Neural crest cell (in vitro differentiated cells): ENCODE results near the gene TFE3. TPM values are rescaled to one million over a fixed set of nuclear protein-coding genes. Genes with fewer than 3 reads are reported as not detected.

Source experiments
- DNase-seq: peaks from one replicate; pipeline ENCODE4 v3.0.0; 2021; ENCODE audit warnings: low read depth, mixed read lengths, low spot score
- H3K27ac Mint-ChIP-seq: one replicate; pipeline ENCODE4 v1.8.0; 2021; ENCODE audit warnings: mild to moderate bottlenecking, mixed read lengths; ENCODE audit not compliant: unreplicated experiment
- H3K27me3 Mint-ChIP-seq: 2 replicates; pipeline ENCODE4 v1.8.0; 2021; ENCODE audit warnings: low read depth, mild to moderate bottlenecking, mixed read lengths
- H3K36me3 Mint-ChIP-seq: 2 replicates; pipeline ENCODE4 v1.8.0; 2021; ENCODE audit warnings: low read depth, mild to moderate bottlenecking, mixed read lengths
- H3K4me1 Mint-ChIP-seq: 2 replicates; pipeline ENCODE4 v1.8.0; 2021; ENCODE audit warnings: mixed read lengths
- H3K4me3 Mint-ChIP-seq: one replicate; pipeline ENCODE4 v1.8.0; 2021; ENCODE audit warnings: mild to moderate bottlenecking, mixed read lengths
- H3K9me3 Mint-ChIP-seq: 2 replicates; pipeline ENCODE4 v1.8.0; 2021; ENCODE audit warnings: mixed read lengths
- total RNA-seq: library from RNA; stranded (reverse); gene quantifications from 2 replicates; pipeline ENCODE4 v1.2.1, GENCODE V29; 2021
- TF ChIP-seq, protein P1 (sequence below): fragments of 200-600 bp; sonication (generic); conservative IDR thresholded peaks from 2 replicates; pipeline ENCODE4 v1.5.0; 2021; ENCODE audit warnings: antibody characterized with exemption, mild to moderate bottlenecking

TFE3 gene
- total RNA-seq, 1 donor from 2014 or later = 26.2 TPM

- H3K4me1 Mint-ChIP-seq = peaks cover 23% of the 10 kb centered on the region
- peaks cover 3% of the 10 kb centered on the region for H3K9me3 Mint-ChIP-seq
- peak overlapping the region; percentile 51 for H3K4me3 Mint-ChIP-seq
- no peaks in the 10 kb centered on the region for H3K27me3 Mint-ChIP-seq
- TF ChIP-seq, protein P1, sequence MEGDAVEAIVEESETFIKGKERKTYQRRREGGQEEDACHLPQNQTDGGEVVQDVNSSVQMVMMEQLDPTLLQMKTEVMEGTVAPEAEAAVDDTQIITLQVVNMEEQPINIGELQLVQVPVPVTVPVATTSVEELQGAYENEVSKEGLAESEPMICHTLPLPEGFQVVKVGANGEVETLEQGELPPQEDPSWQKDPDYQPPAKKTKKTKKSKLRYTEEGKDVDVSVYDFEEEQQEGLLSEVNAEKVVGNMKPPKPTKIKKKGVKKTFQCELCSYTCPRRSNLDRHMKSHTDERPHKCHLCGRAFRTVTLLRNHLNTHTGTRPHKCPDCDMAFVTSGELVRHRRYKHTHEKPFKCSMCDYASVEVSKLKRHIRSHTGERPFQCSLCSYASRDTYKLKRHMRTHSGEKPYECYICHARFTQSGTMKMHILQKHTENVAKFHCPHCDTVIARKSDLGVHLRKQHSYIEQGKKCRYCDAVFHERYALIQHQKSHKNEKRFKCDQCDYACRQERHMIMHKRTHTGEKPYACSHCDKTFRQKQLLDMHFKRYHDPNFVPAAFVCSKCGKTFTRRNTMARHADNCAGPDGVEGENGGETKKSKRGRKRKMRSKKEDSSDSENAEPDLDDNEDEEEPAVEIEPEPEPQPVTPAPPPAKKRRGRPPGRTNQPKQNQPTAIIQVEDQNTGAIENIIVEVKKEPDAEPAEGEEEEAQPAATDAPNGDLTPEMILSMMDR = no peak
- no peak for DNase-seq
- H3K36me3 Mint-ChIP-seq = peaks cover 14% of the 10 kb centered on the region
- no peak overlapping the region for H3K27ac Mint-ChIP-seq
Measured at GRCh38 chrX:48998391-48998790, 44.8 kb downstream of the TFE3 start.

DNA sequence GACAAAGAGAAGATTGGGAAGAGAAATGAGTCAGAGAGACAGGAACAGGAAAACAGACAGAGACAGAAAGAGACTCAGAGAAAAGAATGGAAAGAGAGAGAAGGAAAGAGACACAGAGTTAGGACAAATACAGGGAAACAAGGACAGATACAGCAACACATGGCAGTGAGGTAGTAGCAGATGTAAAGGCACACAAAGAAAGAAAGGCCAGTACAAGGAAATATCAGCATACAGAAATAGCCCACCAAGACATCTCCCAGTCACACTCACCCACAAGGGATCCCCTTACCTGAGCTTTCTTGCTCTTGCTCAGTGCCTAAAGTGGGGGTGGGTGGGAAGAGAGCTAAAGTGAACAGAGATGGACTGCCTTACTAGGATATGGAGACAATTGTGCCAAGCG is 45.3 kb downstream of the TFE3 start:
- Mint-ChIP-seq H3K27ac (peak overlapping the region; percentile 5), H3K9me3 (peaks cover 3% of the 10 kb centered on the region), H3K4me3 (peak overlapping the region; percentile 20), H3K27me3 (no peaks in the 10 kb centered on the region), H3K36me3 (peaks cover 14% of the 10 kb centered on the region), H3K4me1 (peaks cover 23% of the 10 kb centered on the region)
- no peak for DNase-seq
- TF ChIP-seq, protein P1 = no peak

DNA sequence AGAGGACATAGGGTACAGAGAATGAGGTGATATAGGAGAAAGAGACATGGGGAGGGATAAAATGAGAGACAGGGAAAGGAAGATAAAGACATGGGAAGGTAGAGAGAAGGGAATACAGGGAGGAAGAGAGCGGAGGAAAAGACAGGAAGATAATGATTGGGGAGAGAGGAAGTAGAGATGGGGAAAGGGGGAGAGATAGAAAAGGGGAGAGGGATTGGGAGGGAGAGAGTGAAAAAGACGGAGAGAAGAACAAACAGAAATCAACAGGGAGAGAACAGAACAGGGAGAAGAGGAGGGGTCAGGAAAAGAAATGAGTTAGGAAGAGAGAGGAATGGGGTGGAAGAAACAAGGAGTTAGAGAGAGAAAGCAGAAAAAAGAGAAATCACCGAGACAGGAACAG is 45.7 kb downstream of the TFE3 start:
- DNase-seq = no peak
- H3K9me3 Mint-ChIP-seq = peaks cover 3% of the 10 kb centered on the region
- H3K36me3 Mint-ChIP-seq = peaks cover 16% of the 10 kb centered on the region
- TF ChIP-seq, protein P1 = no peak
- peak overlapping the region; percentile 20 for H3K4me3 Mint-ChIP-seq
- peaks cover 21% of the 10 kb centered on the region for H3K4me1 Mint-ChIP-seq
- H3K27me3 Mint-ChIP-seq = no peaks in the 10 kb centered on the region
- H3K27ac Mint-ChIP-seq = no peak overlapping the region

- peaks cover 17% of the 10 kb centered on the region for H3K36me3 Mint-ChIP-seq
- H3K27me3 Mint-ChIP-seq = no peaks in the 10 kb centered on the region
- TF ChIP-seq, protein P1 = no peak
- peak overlapping the region; percentile 12 for H3K4me3 Mint-ChIP-seq
- DNase-seq = no peak
- H3K4me1 Mint-ChIP-seq = peaks cover 17% of the 10 kb centered on the region
- peaks cover 3% of the 10 kb centered on the region for H3K9me3 Mint-ChIP-seq
- H3K27ac Mint-ChIP-seq = no peak overlapping the region
Measured at GRCh38 chrX:48996969-48997368, 46.2 kb downstream of the TFE3 start.

GRCh38 chrX:48992341-48992740 is 50.8 kb downstream of the TFE3 start:
- Mint-ChIP-seq H3K4me3 (peak overlapping the region; percentile 21), H3K27ac (no peak overlapping the region), H3K27me3 (no peaks in the 10 kb centered on the region), H3K36me3 (peaks cover 12% of the 10 kb centered on the region), H3K4me1 (no peaks in the 10 kb centered on the region), H3K9me3 (no peaks in the 10 kb centered on the region)
- TF ChIP-seq, protein P1 = no peak
- no peak for DNase-seq

GRCh38 chrX:48989483-48989882 is 53.7 kb downstream of the TFE3 start:
- H3K27ac Mint-ChIP-seq = no peak overlapping the region
- no peak for DNase-seq
- peaks cover 10% of the 10 kb centered on the region for H3K36me3 Mint-ChIP-seq
- no peaks in the 10 kb centered on the region for H3K4me1 Mint-ChIP-seq
- H3K27me3 Mint-ChIP-seq = no peaks in the 10 kb centered on the region
- TF ChIP-seq, protein P1 = no peak
- no peaks in the 10 kb centered on the region for H3K9me3 Mint-ChIP-seq
- H3K4me3 Mint-ChIP-seq = no peak overlapping the region
